T-cell (primary cell): Measurements from ENCODE around the gene RFC5. TPM values are rescaled to one million over a fixed set of nuclear protein-coding genes. Genes with fewer than 3 reads are reported as not detected.

Source experiments
- ATAC-seq, 4 experiments: fragments of 200-7000 bp in 3 of 4; fragments of 150-1000 bp in 1 of 4; cut with Tn5 transposase; replicated peaks in 1 of 4; 1 replicate in 3 of 4; 2 replicates in 1 of 4; pipeline ENCODE4 v1.10.0; 2021; ENCODE audit warnings: moderate library complexity in 3 of 4, mild to moderate bottlenecking in 2 of 4, moderate number of reproducible peaks in 1 of 4
- CTCF ChIA-PET, 2 donors: fragments of 300-600 bp; sonication (Branson Sonifier 250); formaldehyde crosslinking; loops; one replicate each; lab custom pipeline; 2022; ENCODE audit warnings: antibody characterized with exemption in 2 of 2; lab: Charles Lee
- POLR2A ChIA-PET, 2 donors: fragments of 300-600 bp; sonication (Branson Sonifier 250); formaldehyde crosslinking; loops; one replicate each; lab custom pipeline; 2022; ENCODE audit warnings: antibody characterized with exemption in 2 of 2; lab: Charles Lee
- DNase-seq, 35 experiments: peaks; one replicate each; pipeline versions ENCODE4 v3.0.0 to v3.0.0-alpha.2; 2013 to 2023
- H3K27ac ChIP-seq: one replicate; pipeline ENCODE4 v1.5.1; 2013; ENCODE audit warnings: low read length
- H3K27me3 ChIP-seq, 2 experiments: replicated peaks in 1 of 2; 1 replicate in 1 of 2; 2 replicates in 1 of 2; pipeline versions ENCODE4 v1.6.1 to v1.7.0; 2013; ENCODE audit warnings: low read length in 1 of 2, mixed read lengths in 1 of 2; ENCODE audit not compliant: control insufficient read depth in 2 of 2, insufficient read depth in 2 of 2; ENCODE audit errors: extremely low read depth in 1 of 2
- H3K36me3 ChIP-seq, 2 donors: 1 replicate in 1 of 2; 2 replicates in 1 of 2; pipeline versions ENCODE4 v1.6.1 to v1.7.0; 2013; ENCODE audit warnings: low read length in 1 of 2; ENCODE audit not compliant: control insufficient read depth in 2 of 2, insufficient read depth in 1 of 2; ENCODE audit errors: extremely low read depth in 1 of 2
- H3K4me1 ChIP-seq, 2 experiments: 1 replicate in 1 of 2; 2 replicates in 1 of 2; pipeline versions ENCODE4 v1.6.1 to v1.7.0; 2013; ENCODE audit warnings: low read length in 2 of 2, mixed read lengths in 1 of 2; ENCODE audit not compliant: insufficient read depth in 2 of 2, control insufficient read depth in 1 of 2; ENCODE audit errors: extremely low read depth in 1 of 2
- H3K4me3 ChIP-seq, 2 donors: 1 replicate in 1 of 2; 2 replicates in 1 of 2; pipeline versions ENCODE4 v1.5.1 to v1.7.0; 2013; ENCODE audit warnings: mild to moderate bottlenecking in 2 of 2, low read length in 1 of 2, moderate library complexity in 1 of 2; ENCODE audit not compliant: control insufficient read depth in 1 of 2; ENCODE audit errors: extremely low read depth in 1 of 2
- H3K9me3 ChIP-seq: 2 replicates; pipeline ENCODE4 v1.7.0; 2013
- H3K27ac Mint-ChIP-seq, 2 donors: one replicate each; pipeline ENCODE4 v1.8.0; 2020 to 2021; ENCODE audit warnings: mild to moderate bottlenecking in 2 of 2, mixed read lengths in 2 of 2
- H3K27me3 Mint-ChIP-seq, 2 donors: one replicate each; pipeline ENCODE4 v1.8.0; 2021 to 2022; ENCODE audit warnings: mixed read lengths in 2 of 2
- H3K36me3 Mint-ChIP-seq: one replicate; pipeline ENCODE4 v1.8.0; 2021; ENCODE audit warnings: mixed read lengths
- H3K4me1 Mint-ChIP-seq, 3 donors: one replicate each; pipeline ENCODE4 v1.8.0; 2020 to 2022; ENCODE audit warnings: mixed read lengths in 3 of 3, mild to moderate bottlenecking in 1 of 3
- H3K4me3 Mint-ChIP-seq, 3 donors: one replicate each; pipeline ENCODE4 v1.8.0; 2020 to 2022; ENCODE audit warnings: mild to moderate bottlenecking in 3 of 3, mixed read lengths in 3 of 3, moderate library complexity in 3 of 3
- H3K9me3 Mint-ChIP-seq, 3 donors: one replicate each; pipeline ENCODE4 v1.8.0; 2020 to 2022; ENCODE audit warnings: mixed read lengths in 3 of 3
- WGBS: methylation state at CpG from one replicate; pipeline ENCODE4 v1.1.5; 2013; ENCODE audit warnings: missing lambda C conversion rate; ENCODE audit not compliant: insufficient coverage; 5-methylcytosine and 5-hydroxymethylcytosine counted together
- total RNA-seq, 35 experiments: library from RNA in 6 of 35; stranded (reverse) in 6 of 35; fragments of 120-200 nt in 1 of 35; gene quantifications; one replicate each; pipeline versions ENCODE4 v1.2.1 to v1.2.4 and lab custom pipeline; 2013 to 2026

The RFC5 gene
- total RNA-seq, 5 donors from 2014 or later (not counting 1 experiment from before 2014, with no cell fraction given): 12.4 to 16.3 (median 13.5) TPM

DNA sequence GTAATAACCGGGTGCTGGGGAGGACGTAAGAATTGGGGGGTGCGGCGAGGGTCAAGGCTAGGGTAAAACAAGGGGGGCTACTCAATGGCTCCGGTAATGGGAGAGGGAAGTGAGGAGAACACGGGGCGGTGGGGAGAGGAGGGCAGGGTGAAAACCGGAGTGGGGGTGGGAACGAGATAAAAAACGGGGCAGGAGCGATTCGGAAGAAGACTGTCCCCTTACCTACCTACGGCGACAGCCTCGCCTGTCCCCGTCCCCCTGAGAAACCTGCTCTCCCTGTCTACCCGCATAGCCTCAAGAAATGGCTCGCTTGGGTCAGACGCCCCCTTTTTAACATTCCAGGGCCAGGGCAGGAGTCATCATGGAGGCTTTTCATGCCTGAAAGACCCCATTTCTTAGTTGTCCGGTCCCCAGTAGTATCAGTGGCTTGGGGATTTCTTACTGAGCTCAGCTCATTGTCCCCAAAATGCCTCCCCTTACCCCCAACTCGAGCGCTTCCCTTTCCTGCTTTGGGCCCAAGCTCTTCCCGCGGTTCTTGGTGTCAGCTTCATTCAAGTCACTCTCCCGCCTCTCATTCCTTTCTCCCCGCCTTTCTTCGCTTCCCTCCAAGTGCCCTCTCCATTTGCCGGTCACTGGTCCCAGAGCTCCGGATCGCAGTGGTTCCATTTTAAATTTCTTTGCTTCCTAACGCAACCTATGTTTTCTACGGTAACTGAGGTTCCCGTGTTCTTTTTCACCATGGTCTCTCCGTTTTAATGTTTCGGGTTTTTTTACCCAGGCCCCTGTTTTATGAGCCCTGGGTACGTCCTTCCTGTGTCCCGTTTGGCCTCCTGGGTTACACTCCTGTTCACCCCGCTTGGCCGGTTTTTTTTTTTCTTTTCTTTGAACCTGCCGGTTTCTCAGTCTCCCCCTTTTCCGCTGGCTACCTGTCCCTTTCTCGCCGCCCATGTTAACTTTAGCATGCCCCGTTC is 45.7 kb downstream of the RFC5 start:
- ChIA-PET CTCF (interaction anchor here (1.0 to 1.8 kb wide), 3 partner anchors 9 to 314 kb away, joined by 3 to 9 read pairs (median 4); partner anchors contain the start of gene SUDS3 (in 1 of the 2)), POLR2A (interaction anchor here (0.5 to 1.9 kb wide), 5 partner anchors 8 to 297 kb away, joined by 3 to 17 read pairs (median 3); no protein-coding TSS in a partner anchor)
- H3K4me1 ChIP-seq: peaks cover 16 to 23% of the 10 kb centered on the region in 2 experiments
- peak overlapping the region; percentile 83 for H3K27ac ChIP-seq
- Mint-ChIP-seq H3K4me1 (peaks cover 46 to 61% (median 59%) of the 10 kb centered on the region in 3 donors), H3K4me3 (peak overlapping the region; percentile 86 to 91 (median 90)), H3K36me3 (no peaks in the 10 kb centered on the region), H3K27ac (peak overlapping the region; percentile 78 to 84), H3K9me3 (no peaks in the 10 kb centered on the region), H3K27me3 (no peaks in the 10 kb centered on the region)
- peak overlapping the region; percentile 86 to 97 for H3K4me3 ChIP-seq
- 5% methylated on average over 32 of the region's 44 CpGs for WGBS
- no peaks in the 10 kb centered on the region for H3K27me3 ChIP-seq
- DNase-seq: peak in 5 of 35 experiments; percentile 4 to 31 (median 7)
- no peaks in the 10 kb centered on the region for H3K36me3 ChIP-seq
- H3K9me3 ChIP-seq: no peaks in the 10 kb centered on the region
- ATAC-seq: peak in 1 of 4 experiments; percentile 8

GRCh38 chr12:118063576-118064391 is 47.3 kb downstream of the RFC5 start:
- Histone ChIP-seq H3K9me3 (no peaks in the 10 kb centered on the region), H3K27ac (no peak overlapping the region), H3K36me3 (no peaks in the 10 kb centered on the region), H3K4me1 (peaks cover 16 to 23% of the 10 kb centered on the region in 2 experiments), H3K27me3 (peaks cover 0 to 6% of the 10 kb centered on the region in 2 experiments), H3K4me3 (no peak overlapping the region)
- 100% methylated on average over 1 of the region's 4 CpGs for WGBS
- Mint-ChIP-seq H3K4me3 (peak overlapping the region; percentile 41 to 90 (median 51)), H3K27ac (peak overlapping the region; percentile 23 to 72), H3K4me1 (peaks cover 45 to 54% (median 53%) of the 10 kb centered on the region in 3 donors), H3K9me3 (no peaks in the 10 kb centered on the region), H3K27me3 (peaks cover 4 to 7% of the 10 kb centered on the region in 2 donors), H3K36me3 (no peaks in the 10 kb centered on the region)
- CTCF ChIA-PET: interaction anchor here (0.6 to 3.7 kb wide), 12 partner anchors 8 to 328 kb away, joined by 3 to 18 read pairs (median 4); no protein-coding TSS in a partner anchor
- POLR2A ChIA-PET: interaction anchor here (0.5 to 0.6 kb wide), 2 partner anchors 48 to 50 kb away, joined by 5 to 7 read pairs; partner anchors contain the start of gene RFC5 (in 1 of the 2)
- ATAC-seq: no peak
- no peak for DNase-seq

GRCh38 chr12:118064608-118065007 is 48.1 kb downstream of the RFC5 start:
- DNase-seq (peak in 7 of 35 experiments; percentile 2 to 46 (median 9)), ATAC-seq (peak; percentile 10 to 60 (median 32))
- Histone ChIP-seq H3K4me1 (peaks cover 16 to 23% of the 10 kb centered on the region in 2 experiments), H3K27me3 (peaks cover 0 to 6% of the 10 kb centered on the region in 2 experiments), H3K27ac (no peak overlapping the region), H3K4me3 (no peak overlapping the region), H3K9me3 (no peaks in the 10 kb centered on the region), H3K36me3 (no peaks in the 10 kb centered on the region)
- Mint-ChIP-seq H3K4me1 (peaks cover 37 to 46% (median 45%) of the 10 kb centered on the region in 3 donors), H3K36me3 (no peaks in the 10 kb centered on the region), H3K4me3 (peak overlapping the region; percentile 21 to 90 (median 25)), H3K27ac (peak overlapping the region; percentile 39 to 72), H3K27me3 (peaks cover 4 to 9% of the 10 kb centered on the region in 2 donors), H3K9me3 (no peaks in the 10 kb centered on the region)
- POLR2A ChIA-PET: interaction anchor here in 1 of 2 donors (1.1 kb wide), 1 partner anchor 12 kb away, joined by 4 read pairs; no protein-coding TSS in a partner anchor
- WGBS: no CpG with 5 or more reads among the region's 2 CpGs
- CTCF ChIA-PET: interaction anchor here (0.6 to 3.7 kb wide), 4 partner anchors 9 to 274 kb away, joined by 3 to 18 read pairs (median 6); no protein-coding TSS in a partner anchor

GRCh38 chr12:118065380-118065779 is 48.9 kb downstream of the RFC5 start:
- H3K9me3 Mint-ChIP-seq: no peaks in the 10 kb centered on the region
- POLR2A ChIA-PET: interaction anchor here in 1 of 2 donors (1.1 kb wide), 1 partner anchor 12 kb away, joined by 4 read pairs; no protein-coding TSS in a partner anchor
- Histone ChIP-seq H3K36me3 (no peaks in the 10 kb centered on the region), H3K27me3 (peaks cover 0 to 6% of the 10 kb centered on the region in 2 experiments), H3K4me1 (peaks cover 10 to 16% of the 10 kb centered on the region in 2 experiments), H3K27ac (no peak overlapping the region), H3K9me3 (no peaks in the 10 kb centered on the region), H3K4me3 (no peak overlapping the region)
- no peaks in the 10 kb centered on the region for H3K36me3 Mint-ChIP-seq
- no CpG with 5 or more reads among the region's 1 CpG for WGBS
- DNase-seq: no peak
- CTCF ChIA-PET: interaction anchor here (0.5 to 3.7 kb wide), 3 partner anchors 10 to 59 kb away, joined by 3 to 18 read pairs (median 4); no protein-coding TSS in a partner anchor
- peaks cover 4 to 9% of the 10 kb centered on the region in 2 donors for H3K27me3 Mint-ChIP-seq
- peak overlapping the region in 2 of 3 donors; percentile 2 to 90 for H3K4me3 Mint-ChIP-seq
- H3K4me1 Mint-ChIP-seq: peaks cover 30 to 38% (median 38%) of the 10 kb centered on the region in 3 donors
- ATAC-seq: peak in 1 of 4 experiments; percentile 32
- peak overlapping the region; percentile 63 to 72 for H3K27ac Mint-ChIP-seq

GRCh38 chr12:118068445-118068844 is 51.9 kb downstream of the RFC5 start:
- Histone ChIP-seq H3K36me3 (no peaks in the 10 kb centered on the region), H3K27ac (no peak overlapping the region), H3K9me3 (no peaks in the 10 kb centered on the region), H3K4me3 (no peak overlapping the region), H3K4me1 (peaks cover 0 to 6% of the 10 kb centered on the region in 2 experiments), H3K27me3 (peaks cover 0 to 6% of the 10 kb centered on the region in 2 experiments)
- H3K27me3 Mint-ChIP-seq: peaks cover 4 to 9% of the 10 kb centered on the region in 2 donors
- ChIA-PET CTCF (interaction anchor here (0.6 to 0.7 kb wide), 4 partner anchors 14 to 1414 kb away, joined by 3 to 6 read pairs (median 4); no protein-coding TSS in a partner anchor), POLR2A (interaction anchor here in 1 of 2 donors (0.6 kb wide), 1 partner anchor 182 kb away, joined by 3 read pairs; no protein-coding TSS in a partner anchor)
- no peak overlapping the region for H3K4me3 Mint-ChIP-seq
- H3K9me3 Mint-ChIP-seq: no peaks in the 10 kb centered on the region
- peaks cover 23 to 26% (median 24%) of the 10 kb centered on the region in 3 donors for H3K4me1 Mint-ChIP-seq
- H3K36me3 Mint-ChIP-seq: no peaks in the 10 kb centered on the region
- no peak for ATAC-seq
- 80% methylated on average over 1 of the region's 2 CpGs for WGBS
- H3K27ac Mint-ChIP-seq: no peak overlapping the region
- DNase-seq: no peak
